GM23248 (cell line): ENCODE data around the gene PPP1R1B. TPM values are rescaled to one million over a fixed set of nuclear protein-coding genes. Genes with fewer than 3 reads are reported as not detected.

Experiments
- DNase-seq: peaks from one replicate; pipeline ENCODE4 v3.0.0-alpha.2; 2015
- H2AFZ ChIP-seq: fragments of 200-600 bp; sonication (generic); 2 replicates; pipeline ENCODE4 v1.6.1; 2016; ENCODE audit warnings: antibody characterized with exemption
- H3F3A ChIP-seq: fragments of 200-600 bp; sonication (generic); 2 replicates; pipeline ENCODE4 v1.6.1; 2016; ENCODE audit warnings: mild to moderate bottlenecking, antibody characterized with exemption, mixed run types; ENCODE audit not compliant: insufficient read depth
- H3K27ac ChIP-seq: fragments of 200-600 bp; sonication (generic); 2 replicates; pipeline ENCODE4 v1.5.1; 2016; ENCODE audit warnings: mild to moderate bottlenecking
- H3K27me3 ChIP-seq: fragments of 200-600 bp; sonication (generic); replicated peaks from 2 replicates; pipeline ENCODE4 v1.6.1; 2016; ENCODE audit warnings: mild to moderate bottlenecking; ENCODE audit not compliant: insufficient read depth
- H3K36me3 ChIP-seq: fragments of 200-600 bp; sonication (generic); 2 replicates; pipeline ENCODE4 v1.6.1; 2016; ENCODE audit warnings: low read depth, mild to moderate bottlenecking
- H3K4me1 ChIP-seq: fragments of 200-600 bp; sonication (generic); 2 replicates; pipeline ENCODE4 v1.6.1; 2016; ENCODE audit warnings: mild to moderate bottlenecking; ENCODE audit not compliant: insufficient read depth
- H3K4me2 ChIP-seq: fragments of 200-600 bp; sonication (generic); one replicate; pipeline ENCODE4 v1.6.1; 2016; ENCODE audit warnings: mild to moderate bottlenecking; ENCODE audit not compliant: unreplicated experiment
- H3K4me3 ChIP-seq: fragments of 200-600 bp; sonication (generic); 2 replicates; pipeline ENCODE4 v1.5.1; 2016; ENCODE audit warnings: mild to moderate bottlenecking
- H3K79me2 ChIP-seq: fragments of 200-600 bp; sonication (generic); 2 replicates; pipeline ENCODE4 v1.6.1; 2016; ENCODE audit warnings: mild to moderate bottlenecking; ENCODE audit not compliant: insufficient read depth
- H3K9ac ChIP-seq: fragments of 200-600 bp; sonication (generic); 2 replicates; pipeline ENCODE4 v1.6.1; 2016; ENCODE audit warnings: mild to moderate bottlenecking
- H3K9me2 ChIP-seq: fragments of 200-600 bp; sonication (generic); 2 replicates; pipeline ENCODE4 v1.6.1; 2016; ENCODE audit warnings: mixed run types, mild to moderate bottlenecking, moderate library complexity; ENCODE audit not compliant: insufficient read depth
- H3K9me3 ChIP-seq: fragments of 200-600 bp; sonication (generic); one replicate; pipeline ENCODE4 v1.6.1; 2017; ENCODE audit warnings: low read depth
- H4K20me1 ChIP-seq: fragments of 200-600 bp; sonication (generic); 2 replicates; pipeline ENCODE4 v1.6.0; 2016; ENCODE audit not compliant: insufficient read depth
- EZH2 ChIP-seq: fragments of 200-600 bp; sonication (generic); IDR thresholded peaks from 2 replicates; pipeline ENCODE4 v1.6.1; 2018; ENCODE audit warnings: antibody characterized with exemption, mild to moderate bottlenecking; ENCODE audit not compliant: insufficient read depth, poor library complexity, severe bottlenecking
- EZH2phosphoT487 ChIP-seq: fragments of 200-600 bp; sonication (generic); IDR thresholded peaks from 2 replicates; pipeline ENCODE4 v1.6.1; 2018; ENCODE audit warnings: antibody characterized with exemption, moderate library complexity, mild to moderate bottlenecking, low read depth; ENCODE audit not compliant: insufficient read depth
- WGBS, 2 experiments: methylation state at CpG; one replicate each; pipeline ENCODE4 v1.1.6; 2015 to 2017; ENCODE audit warnings: low lambda C conversion rate in 2 of 2, low coverage in 1 of 2; ENCODE audit errors: missing lambda C conversion rate in 2 of 2; 5-methylcytosine and 5-hydroxymethylcytosine counted together
- in situ Hi-C: fragments of 300-500 bp; cut with MboI; formaldehyde crosslinking; loops from 2 replicates; pipeline ENCODE4 v1.15.0; 2020
- polyA plus RNA-seq: library from polyadenylated mRNA; unstranded; fragments of >200 nt; fragmentation: Nextera tagmentation; extraction: Ambion mirVana; gene quantifications from 2 replicates; pipeline ENCODE4 v1.2.1, GENCODE V29; 2016
- total RNA-seq: library from RNA; depleted of rRNA; stranded (reverse); fragments of >200 nt; shearing (Covaris generic); gene quantifications from 2 replicates; pipeline ENCODE4 v1.2.3, GENCODE V29; 2014

The PPP1R1B gene
- total and polyA plus RNA-seq, 2 experiments from 2014 or later: not detected

GRCh38 chr17:39664581-39665561 is 38.1 kb downstream of the PPP1R1B start, which contains the start of gene TCAP:
Gene TCAP (plus strand): TSS chr17:39665349. CDS start chr17:39665360, 11 bp downstream.
- in situ Hi-C loops: no loop called here
- no peak within 1 kb of the TSS for H3K4me2 ChIP-seq
- no peaks in the 10 kb centered on the region for H3K79me2 ChIP-seq
- no peak within 1 kb of the TSS for H3K9ac ChIP-seq
- H2AFZ ChIP-seq: no peak within 1 kb of the TSS
- H3K4me1 ChIP-seq: no peaks in the 10 kb centered on the region
- no peaks in the 10 kb centered on the region for H4K20me1 ChIP-seq
- H3K27ac ChIP-seq: no peak within 1 kb of the TSS
- H3K4me3 ChIP-seq: no peak within 1 kb of the TSS
- peaks cover 27% of the 10 kb centered on the region; the same call in 1 of the 2 replicates for H3K27me3 ChIP-seq
- DNase-seq: no peak
- H3K36me3 ChIP-seq: no peaks in the 10 kb centered on the region
- WGBS, 2 experiments: 53 to 60% methylated on average over 13 to 15 of the region's 15 CpGs
- no peak for TF ChIP-seq EZH2phosphoT487
- no peak for TF ChIP-seq EZH2
- no peaks in the 10 kb centered on the region for H3K9me2 ChIP-seq
- no peaks in the 10 kb centered on the region for H3F3A ChIP-seq
- no peaks in the 10 kb centered on the region for H3K9me3 ChIP-seq

- Histone ChIP-seq H3K4me2 (no peak overlapping the region), H3K27ac (no peak overlapping the region), H3K4me1 (no peaks in the 10 kb centered on the region), H3K4me3 (no peak overlapping the region), H3K79me2 (no peaks in the 10 kb centered on the region), H3F3A (no peaks in the 10 kb centered on the region), H2AFZ (no peak overlapping the region), H3K36me3 (no peaks in the 10 kb centered on the region), H3K9me3 (no peaks in the 10 kb centered on the region), H4K20me1 (no peaks in the 10 kb centered on the region), H3K27me3 (peaks cover 32% of the 10 kb centered on the region; the same call in 1 of the 2 replicates), H3K9ac (no peak overlapping the region), H3K9me2 (no peaks in the 10 kb centered on the region)
- TF ChIP-seq EZH2phosphoT487 (no peak), EZH2 (no peak)
- DNase-seq: peak; percentile 43
- WGBS, 2 experiments: 27 to 28% methylated on average over 15 to 17 of the region's 17 CpGs
- in situ Hi-C loops: no loop called here
Observed at GRCh38 chr17:39665642-39666224, 39.0 kb downstream of the PPP1R1B start.

GRCh38 chr17:39666231-39666600 is 39.5 kb downstream of the PPP1R1B start:
- Histone ChIP-seq H3K9ac (no peak overlapping the region), H2AFZ (no peak overlapping the region), H3K79me2 (no peaks in the 10 kb centered on the region), H3K9me3 (no peaks in the 10 kb centered on the region), H3K27ac (no peak overlapping the region), H3K27me3 (peaks cover 33% of the 10 kb centered on the region; the same call in 1 of the 2 replicates), H4K20me1 (no peaks in the 10 kb centered on the region), H3K36me3 (no peaks in the 10 kb centered on the region), H3K4me2 (no peak overlapping the region), H3K4me1 (no peaks in the 10 kb centered on the region), H3K4me3 (no peak overlapping the region), H3F3A (no peaks in the 10 kb centered on the region), H3K9me2 (no peaks in the 10 kb centered on the region)
- WGBS, 2 experiments: 49 to 52% methylated on average over 2 of the region's 2 CpGs
- in situ Hi-C loops: no loop called here
- peak; percentile 19 for DNase-seq
- TF ChIP-seq EZH2phosphoT487: no peak
- TF ChIP-seq EZH2: no peak

GRCh38 chr17:39666601-39667261 is 40.0 kb downstream of the PPP1R1B start:
- 60% methylated on average over 11 of the region's 11 CpGs for WGBS, 2 experiments
- peaks cover 37% of the 10 kb centered on the region; the same call in 1 of the 2 replicates for H3K27me3 ChIP-seq
- no peak for TF ChIP-seq EZH2
- TF ChIP-seq EZH2phosphoT487: no peak
- no peaks in the 10 kb centered on the region for H3K4me1 ChIP-seq
- no peak overlapping the region for H3K4me3 ChIP-seq
- no peaks in the 10 kb centered on the region for H3K79me2 ChIP-seq
- H3K9ac ChIP-seq: no peak overlapping the region
- H3F3A ChIP-seq: no peaks in the 10 kb centered on the region
- in situ Hi-C loops: no loop called here
- H4K20me1 ChIP-seq: no peaks in the 10 kb centered on the region
- DNase-seq: peak; percentile 15
- no peak overlapping the region for H3K27ac ChIP-seq
- H3K9me2 ChIP-seq: no peaks in the 10 kb centered on the region
- H3K9me3 ChIP-seq: no peaks in the 10 kb centered on the region
- H3K36me3 ChIP-seq: no peaks in the 10 kb centered on the region
- H2AFZ ChIP-seq: no peak overlapping the region
- H3K4me2 ChIP-seq: no peak overlapping the region
